ENCODE measurements around the gene UNC119.

The UNC119 gene

GRCh38 chr17:28498652-28499363 is 53.6 kb downstream of the UNC119 start:
- DNase-seq (ENCODE audit: low read depth) = no peak

- no peak for DNase-seq (ENCODE audit: low read depth)
These were observed 54.5 kb downstream of the UNC119 start for GRCh38 chr17:28497931-28498330.

All from stimulated activated CD8-positive, alpha-beta memory T cell treated with anti-CD3 and anti-CD28 coated beads, Interleukin-12 subunit alpha, Interleukin-12 subunit beta, amount 100 ng/mL, for 4 hours (primary cell).